HepG2 (cell line): ENCODE measurements around the gene TELO2. TPM values are rescaled to one million over a fixed set of nuclear protein-coding genes. Genes with fewer than 3 reads are reported as not detected.

Experiments
- ATAC-seq: fragments of 200-7000 bp; cut with Tn5 transposase; 3 replicates; pipeline ENCODE4 v1.9.1; 2020; ENCODE audit warnings: mild to moderate bottlenecking, moderate library complexity
- BruUV-seq: library from RNA; stranded (reverse); fragments of 400-500 nt; replicated peaks from 2 replicates; lab custom pipeline; 2021; lab: Mats Ljungman, UMichigan
- CTCF ChIA-PET: fragments of 300-600 bp; formaldehyde crosslinking; extraction: SDS; loops from one replicate; lab custom pipeline; 2021; ENCODE audit warnings: low total read pairs, inconsistent platforms, low intra/inter-chr PET ratio; lab: Yijun Ruan, JAX
- POLR2A ChIA-PET: fragments of 350-600 bp; sonication (Branson Sonifier 250); formaldehyde crosslinking; loops from one replicate; lab custom pipeline; 2020; ENCODE audit warnings: antibody characterized with exemption, inconsistent platforms; lab: Yijun Ruan, JAX
- DNase-seq: peaks from one replicate; pipeline ENCODE4 v3.0.0-alpha.2; 2015; ENCODE audit warnings: low spot score
- FAIRE-seq: peaks from 3 replicates; lab custom pipeline; 2011; peaks lifted over from hg19 to GRCh38; lab: Jason Lieb, UNC
- H2AFZ ChIP-seq: one replicate; pipeline ENCODE4 v1.6.1; 2011; ENCODE audit warnings: low read length, inconsistent platforms
- H3K27ac ChIP-seq: fragments of 300-600 bp; 3 replicates; pipeline ENCODE4 v1.8.0; 2011; ENCODE audit warnings: mixed run types, mild to moderate bottlenecking, mixed read lengths, low read length, inconsistent platforms; ENCODE audit not compliant: insufficient read depth; ENCODE audit errors: extremely low read length
- H3K27me3 ChIP-seq, 2 experiments: fragments of 200-600 bp in 1 of 2; 2 replicates in 1 of 2; 3 replicates in 1 of 2; pipeline versions ENCODE4 v1.6.0 to v1.8.0; 2011; ENCODE audit warnings: low read length in 2 of 2, mild to moderate bottlenecking in 2 of 2, moderate library complexity in 2 of 2, inconsistent platforms in 1 of 2; ENCODE audit not compliant: insufficient read depth in 2 of 2, control insufficient read depth in 1 of 2
- H3K36me3 ChIP-seq, 2 experiments: fragments of 200-600 bp in 1 of 2; replicated peaks in 1 of 2; 2 replicates in 1 of 2; 3 replicates in 1 of 2; pipeline versions ENCODE4 v1.5.1 to v1.8.0; 2011; ENCODE audit warnings: low read length in 2 of 2, inconsistent platforms in 1 of 2; ENCODE audit not compliant: insufficient read depth in 2 of 2, control insufficient read depth in 1 of 2
- H3K4me1 ChIP-seq: 2 replicates; pipeline ENCODE4 v1.5.1; 2012; ENCODE audit warnings: low read length, inconsistent platforms; ENCODE audit not compliant: insufficient read depth
- H3K4me2 ChIP-seq: 2 replicates; pipeline ENCODE4 v1.6.0; 2011; ENCODE audit warnings: low read depth, low read length, inconsistent platforms
- H3K4me3 ChIP-seq, 3 experiments: fragments of 200-600 bp in 1 of 3; sonication (generic), shearing (Covaris generic) in 1 of 3; replicated peaks in 1 of 3; 2 replicates each; pipeline ENCODE4 v1.5.1; 2011 to 2016; ENCODE audit warnings: low read length in 3 of 3, inconsistent platforms in 2 of 3, low read depth in 2 of 3, mild to moderate bottlenecking in 2 of 3, control low read depth in 1 of 3, mixed read lengths in 1 of 3; ENCODE audit not compliant: insufficient read depth in 1 of 3
- H3K79me2 ChIP-seq: one replicate; pipeline ENCODE4 v1.6.1; 2011; ENCODE audit warnings: low read length, inconsistent platforms; ENCODE audit not compliant: insufficient read depth
- H3K9ac ChIP-seq: 2 replicates; pipeline ENCODE4 v1.6.0; 2011; ENCODE audit warnings: mild to moderate bottlenecking, low read depth, low read length, inconsistent platforms; ENCODE audit not compliant: insufficient read depth
- H3K9me3 ChIP-seq: 2 replicates; pipeline ENCODE4 v1.5.1; 2012; ENCODE audit warnings: mild to moderate bottlenecking, low read length
- H4K20me1 ChIP-seq: 2 replicates; pipeline ENCODE4 v1.6.0; 2011; ENCODE audit warnings: inconsistent platforms, mild to moderate bottlenecking, low read length, moderate library complexity; ENCODE audit not compliant: insufficient read depth
- ATM ChIP-seq: fragments of 450-650 bp; IDR thresholded peaks from 2 replicates; pipeline ENCODE4 v1.7.1; 2017; ENCODE audit warnings: mild to moderate bottlenecking, borderline replicate concordance
- DMAP1 ChIP-seq: IDR thresholded peaks from 2 replicates; pipeline ENCODE4 v1.6.1; 2016
- SRSF4 ChIP-seq: fragments of 200-400 bp; formaldehyde crosslinking; IDR thresholded peaks from one replicate; pipeline ENCODE4 v1.6.1; 2018; ENCODE audit warnings: mild to moderate bottlenecking, low read depth, low read length, moderate library complexity; ENCODE audit not compliant: poor library complexity, severe bottlenecking
- ZNF121 ChIP-seq: sonication (generic); formaldehyde crosslinking; IDR thresholded peaks from 2 replicates; pipeline ENCODE4 v1.5.0; 2020; ENCODE audit warnings: mild to moderate bottlenecking, missing genetic modification reagents
- ZNF879 ChIP-seq: sonication (generic); formaldehyde crosslinking; IDR thresholded peaks from 2 replicates; pipeline ENCODE4 v1.8.1; 2023; ENCODE audit warnings: missing genetic modification reagents
- WGBS: methylation state at CpG from one replicate; pipeline ENCODE4 v1.1.6; 2017; ENCODE audit warnings: low lambda C conversion rate; 5-methylcytosine and 5-hydroxymethylcytosine counted together
- in situ Hi-C: cut with HindIII; loops from 2 replicates; pipeline ENCODE4 v1.10.0; 2017; ENCODE audit warnings: low pct_unique_long_range_greater_than_20kb; ENCODE audit not compliant: extremely low pct_ligation_motif_present
- intact Hi-C: fragments of 100-400 bp; cut with micrococcal nuclease; formaldehyde crosslinking; loops from one replicate; pipeline ENCODE4 v1.10.0; 2022; ENCODE audit not compliant: unreplicated experiment
- polyA plus RNA-seq, 8 experiments: library from polyadenylated mRNA; depleted of rRNA in 3 of 8; stranded (reverse) in 7 of 8; unstranded in 1 of 8; fragments of >200 nt; fragmentation: Illumina TruSeq in 4 of 8; extraction: Trizol in 4 of 8; gene quantifications; 2 replicates each; pipeline versions ENCODE4 v1.2.1 to v1.2.3, GENCODE V29; 2011 to 2016; ENCODE audit warnings: low read depth in 4 of 8, missing spikeins in 1 of 8, mixed read lengths in 1 of 8; ENCODE audit not compliant: insufficient read depth in 1 of 8
- total RNA-seq, 5 experiments: library from RNA; depleted of rRNA; stranded (reverse); fragments of >200 nt; fragmentation: Illumina TruSeq; extraction: Trizol; gene quantifications; 2 replicates each; pipeline ENCODE4 v1.2.3, GENCODE V29; 2016; ENCODE audit warnings: low read depth in 1 of 5
- TF ChIP-seq, protein P1 (sequence below): sonication (generic); formaldehyde crosslinking; IDR thresholded peaks from 2 replicates; pipeline ENCODE4 v1.9.0; 2021; ENCODE audit warnings: missing genetic modification reagents, borderline replicate concordance
- TF ChIP-seq, protein P2 (sequence below): sonication (generic); formaldehyde crosslinking; IDR thresholded peaks from 2 replicates; pipeline ENCODE4 v1.4.0; 2020; ENCODE audit warnings: mild to moderate bottlenecking, missing genetic modification reagents
- TF ChIP-seq, protein P3 (sequence below): sonication (generic); formaldehyde crosslinking; IDR thresholded peaks from 2 replicates; pipeline ENCODE4 v1.5.0; 2020; ENCODE audit warnings: mild to moderate bottlenecking, missing genetic modification reagents
- TF ChIP-seq, protein P4 (sequence below): IDR thresholded peaks from 2 replicates; pipeline ENCODE4 v1.6.1; 2016; ENCODE audit warnings: missing compliant biosample characterization, missing genetic modification reagents, borderline replicate concordance

Gene TELO2
- total and polyA plus RNA-seq, 2 of the 13 experiments (the other 11 are each of a cell fraction or from before 2014, with no cell fraction given), result 10.1 to 17.9 TPM

DNA sequence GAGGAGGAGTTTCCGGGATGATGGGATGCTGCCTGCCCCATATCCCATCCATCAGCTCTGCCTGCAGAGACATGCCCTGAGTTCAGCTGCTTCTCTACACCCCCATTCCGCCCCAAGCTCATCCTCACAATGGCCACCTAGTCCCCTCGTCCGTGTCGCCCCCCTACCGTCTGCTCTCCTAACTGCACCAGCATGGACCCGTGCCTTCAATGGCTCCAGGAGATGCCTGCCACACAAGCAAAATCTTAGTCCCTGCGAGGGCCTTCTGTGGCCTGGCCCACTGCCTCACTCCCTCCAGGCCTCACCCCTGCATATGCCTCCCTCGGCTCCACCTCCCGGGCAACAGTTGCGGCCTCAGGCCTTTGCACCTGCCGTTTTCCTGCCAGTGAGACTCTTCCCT, 1.8 kb upstream of the TELO2 start (continued):
- TF ChIP-seq, protein P1, sequence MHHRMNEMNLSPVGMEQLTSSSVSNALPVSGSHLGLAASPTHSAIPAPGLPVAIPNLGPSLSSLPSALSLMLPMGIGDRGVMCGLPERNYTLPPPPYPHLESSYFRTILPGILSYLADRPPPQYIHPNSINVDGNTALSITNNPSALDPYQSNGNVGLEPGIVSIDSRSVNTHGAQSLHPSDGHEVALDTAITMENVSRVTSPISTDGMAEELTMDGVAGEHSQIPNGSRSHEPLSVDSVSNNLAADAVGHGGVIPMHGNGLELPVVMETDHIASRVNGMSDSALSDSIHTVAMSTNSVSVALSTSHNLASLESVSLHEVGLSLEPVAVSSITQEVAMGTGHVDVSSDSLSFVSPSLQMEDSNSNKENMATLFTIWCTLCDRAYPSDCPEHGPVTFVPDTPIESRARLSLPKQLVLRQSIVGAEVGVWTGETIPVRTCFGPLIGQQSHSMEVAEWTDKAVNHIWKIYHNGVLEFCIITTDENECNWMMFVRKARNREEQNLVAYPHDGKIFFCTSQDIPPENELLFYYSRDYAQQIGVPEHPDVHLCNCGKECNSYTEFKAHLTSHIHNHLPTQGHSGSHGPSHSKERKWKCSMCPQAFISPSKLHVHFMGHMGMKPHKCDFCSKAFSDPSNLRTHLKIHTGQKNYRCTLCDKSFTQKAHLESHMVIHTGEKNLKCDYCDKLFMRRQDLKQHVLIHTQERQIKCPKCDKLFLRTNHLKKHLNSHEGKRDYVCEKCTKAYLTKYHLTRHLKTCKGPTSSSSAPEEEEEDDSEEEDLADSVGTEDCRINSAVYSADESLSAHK (CRISPR knock-in tag), result no peak
- TF ChIP-seq, protein P2, sequence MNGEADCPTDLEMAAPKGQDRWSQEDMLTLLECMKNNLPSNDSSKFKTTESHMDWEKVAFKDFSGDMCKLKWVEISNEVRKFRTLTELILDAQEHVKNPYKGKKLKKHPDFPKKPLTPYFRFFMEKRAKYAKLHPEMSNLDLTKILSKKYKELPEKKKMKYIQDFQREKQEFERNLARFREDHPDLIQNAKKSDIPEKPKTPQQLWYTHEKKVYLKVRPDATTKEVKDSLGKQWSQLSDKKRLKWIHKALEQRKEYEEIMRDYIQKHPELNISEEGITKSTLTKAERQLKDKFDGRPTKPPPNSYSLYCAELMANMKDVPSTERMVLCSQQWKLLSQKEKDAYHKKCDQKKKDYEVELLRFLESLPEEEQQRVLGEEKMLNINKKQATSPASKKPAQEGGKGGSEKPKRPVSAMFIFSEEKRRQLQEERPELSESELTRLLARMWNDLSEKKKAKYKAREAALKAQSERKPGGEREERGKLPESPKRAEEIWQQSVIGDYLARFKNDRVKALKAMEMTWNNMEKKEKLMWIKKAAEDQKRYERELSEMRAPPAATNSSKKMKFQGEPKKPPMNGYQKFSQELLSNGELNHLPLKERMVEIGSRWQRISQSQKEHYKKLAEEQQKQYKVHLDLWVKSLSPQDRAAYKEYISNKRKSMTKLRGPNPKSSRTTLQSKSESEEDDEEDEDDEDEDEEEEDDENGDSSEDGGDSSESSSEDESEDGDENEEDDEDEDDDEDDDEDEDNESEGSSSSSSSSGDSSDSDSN (CRISPR knock-in tag), result no peak
- TF ChIP-seq ATM, result no peak
- TF ChIP-seq, all 625 proteins: peak for 8

DNA sequence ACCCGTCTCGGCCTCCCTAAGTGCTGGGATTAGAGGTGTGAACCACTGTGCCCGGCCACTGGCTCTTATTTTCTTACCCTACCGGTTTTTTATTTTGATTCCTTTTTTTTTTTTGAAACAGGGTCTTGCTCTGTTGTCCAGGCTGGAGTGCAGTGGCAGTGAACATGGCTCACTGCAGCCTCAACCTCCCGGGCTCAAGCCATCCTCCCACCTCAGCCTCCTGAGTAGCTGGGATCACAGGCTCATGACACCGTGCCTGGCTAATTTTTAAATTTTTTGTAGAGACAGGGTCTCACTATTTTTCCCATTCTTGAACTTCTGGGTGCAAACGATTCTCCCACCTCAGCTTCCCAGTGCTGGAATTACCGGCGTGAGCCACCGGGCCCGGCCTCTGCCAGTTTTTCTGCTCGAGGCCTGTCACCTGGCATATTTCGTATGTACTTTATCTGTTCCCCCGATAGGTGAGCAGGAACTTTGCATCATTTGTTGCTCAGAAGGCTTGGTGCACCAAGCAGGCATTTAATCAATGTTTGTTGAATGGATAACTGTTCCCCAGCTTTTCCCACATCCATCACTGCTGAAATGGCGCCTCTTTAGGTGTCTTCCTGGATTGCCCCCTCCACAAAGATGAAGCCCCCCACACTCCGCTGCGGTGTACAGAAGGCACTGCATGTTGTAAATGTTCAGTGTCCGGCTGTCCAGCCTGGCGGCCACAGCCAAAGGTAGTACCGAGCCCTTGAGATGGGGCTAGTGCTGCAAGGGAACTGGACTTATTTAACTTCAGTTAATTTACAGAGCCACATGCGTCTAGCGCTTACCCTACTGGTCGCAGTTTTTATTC, 858 bp upstream of the TELO2 start:
- peaks cover 3% of the 10 kb centered on the region for H3K79me2 ChIP-seq
- H3K36me3 ChIP-seq, result peaks cover 2 to 10% of the 10 kb centered on the region in 2 experiments; a peak in 2 of 5 replicates
- peaks cover 2 to 16% of the 10 kb centered on the region in 2 experiments; a peak in 2 of 5 replicates for H3K27me3 ChIP-seq
- no peak for DNase-seq
- WGBS, result 92% methylated on average over 23 of the region's 23 CpGs
- peak overlapping the region; percentile 87 for H3K4me2 ChIP-seq
- no peak; the same call in 2 of the 3 replicates for ATAC-seq
- in situ Hi-C loops (no loop called here), intact Hi-C loops (no loop called here)
- POLR2A ChIA-PET, result interaction anchor here (0.6 to 2.2 kb wide), 6 partner anchors 10 to 214 kb away, joined by 3 to 6 read pairs (median 4); partner anchors contain the start of gene MAPK8IP3
- H3K9ac ChIP-seq, result peak overlapping the region; percentile 96
- peak overlapping the region in 2 of 3 experiments; percentile 52 to 66; a peak in 4 of 6 replicates for H3K4me3 ChIP-seq
- peaks cover 30% of the 10 kb centered on the region for H3K4me1 ChIP-seq
- TSS peak; percentile 93 for BruUV-seq
- no peaks in the 10 kb centered on the region for H4K20me1 ChIP-seq
- CTCF ChIA-PET, result no interaction called here
- no peak for FAIRE-seq
- H3K27ac ChIP-seq, result peak overlapping the region; percentile 87
- H2AFZ ChIP-seq, result no peak overlapping the region
- no peaks in the 10 kb centered on the region for H3K9me3 ChIP-seq
- TF ChIP-seq, protein P3, sequence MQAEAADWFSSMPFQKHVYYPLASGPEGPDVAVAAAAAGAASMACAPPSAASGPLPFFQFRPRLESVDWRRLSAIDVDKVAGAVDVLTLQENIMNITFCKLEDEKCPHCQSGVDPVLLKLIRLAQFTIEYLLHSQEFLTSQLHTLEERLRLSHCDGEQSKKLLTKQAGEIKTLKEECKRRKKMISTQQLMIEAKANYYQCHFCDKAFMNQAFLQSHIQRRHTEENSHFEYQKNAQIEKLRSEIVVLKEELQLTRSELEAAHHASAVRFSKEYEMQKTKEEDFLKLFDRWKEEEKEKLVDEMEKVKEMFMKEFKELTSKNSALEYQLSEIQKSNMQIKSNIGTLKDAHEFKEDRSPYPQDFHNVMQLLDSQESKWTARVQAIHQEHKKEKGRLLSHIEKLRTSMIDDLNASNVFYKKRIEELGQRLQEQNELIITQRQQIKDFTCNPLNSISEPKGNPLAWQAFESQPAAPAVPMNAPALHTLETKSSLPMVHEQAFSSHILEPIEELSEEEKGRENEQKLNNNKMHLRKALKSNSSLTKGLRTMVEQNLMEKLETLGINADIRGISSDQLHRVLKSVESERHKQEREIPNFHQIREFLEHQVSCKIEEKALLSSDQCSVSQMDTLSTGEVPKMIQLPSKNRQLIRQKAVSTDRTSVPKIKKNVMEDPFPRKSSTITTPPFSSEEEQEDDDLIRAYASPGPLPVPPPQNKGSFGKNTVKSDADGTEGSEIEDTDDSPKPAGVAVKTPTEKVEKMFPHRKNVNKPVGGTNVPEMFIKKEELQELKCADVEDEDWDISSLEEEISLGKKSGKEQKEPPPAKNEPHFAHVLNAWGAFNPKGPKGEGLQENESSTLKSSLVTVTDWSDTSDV (CRISPR knock-in tag), result 0 out of 2 replicates have a peak, but pooled peaks have one; percentile 19
- TF ChIP-seq, protein P4, sequence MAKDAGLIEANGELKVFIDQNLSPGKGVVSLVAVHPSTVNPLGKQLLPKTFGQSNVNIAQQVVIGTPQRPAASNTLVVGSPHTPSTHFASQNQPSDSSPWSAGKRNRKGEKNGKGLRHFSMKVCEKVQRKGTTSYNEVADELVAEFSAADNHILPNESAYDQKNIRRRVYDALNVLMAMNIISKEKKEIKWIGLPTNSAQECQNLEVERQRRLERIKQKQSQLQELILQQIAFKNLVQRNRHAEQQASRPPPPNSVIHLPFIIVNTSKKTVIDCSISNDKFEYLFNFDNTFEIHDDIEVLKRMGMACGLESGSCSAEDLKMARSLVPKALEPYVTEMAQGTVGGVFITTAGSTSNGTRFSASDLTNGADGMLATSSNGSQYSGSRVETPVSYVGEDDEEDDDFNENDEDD (CRISPR knock-in tag), result 0 out of 2 replicates have a peak, but pooled peaks have one; percentile 2
- TF ChIP-seq SRSF4, result no peak
- peak; percentile 64; the same call in 1 of the 2 replicates for TF ChIP-seq ZNF121 (CRISPR knock-in tag)
- TF ChIP-seq DMAP1 (CRISPR knock-in tag), result no peak
- 0 out of 2 replicates have a peak, but pooled peaks have one; percentile 7 for TF ChIP-seq ZNF879
